GM23338 (cell line): Measurements from ENCODE around the gene MYO5A. TPM values are rescaled to one million over a fixed set of nuclear protein-coding genes. Genes with fewer than 3 reads are reported as not detected.

Source experiments
- ATAC-seq: fragments of 200-7000 bp; cut with Tn5 transposase; 3 replicates; pipeline ENCODE4 v1.9.1; 2020
- DNase-seq: peaks from one replicate; pipeline ENCODE4 v3.0.0-alpha.2; 2015; ENCODE audit warnings: low spot score
- H2AFZ ChIP-seq: fragments of 200-600 bp; sonication (generic); 2 replicates; pipeline ENCODE4 v1.8.0; 2016; ENCODE audit warnings: antibody characterized with exemption, mild to moderate bottlenecking, moderate library complexity
- H3F3A ChIP-seq: fragments of 200-600 bp; sonication (generic); replicated peaks from 2 replicates; pipeline ENCODE4 v1.8.0; 2017; ENCODE audit warnings: antibody characterized with exemption, mixed run types, low read depth
- H3K27ac ChIP-seq: fragments of 200-600 bp; sonication (generic); 2 replicates; pipeline ENCODE4 v1.6.1; 2016; ENCODE audit warnings: low read depth
- H3K27me3 ChIP-seq: fragments of 200-600 bp; sonication (generic); 2 replicates; pipeline ENCODE4 v1.8.0; 2016; ENCODE audit warnings: mild to moderate bottlenecking, mixed run types, moderate library complexity; ENCODE audit not compliant: insufficient read depth
- H3K36me3 ChIP-seq: fragments of 200-600 bp; sonication (generic); 2 replicates; pipeline ENCODE4 v1.8.0; 2016; ENCODE audit warnings: mild to moderate bottlenecking; ENCODE audit not compliant: insufficient read depth
- H3K4me1 ChIP-seq: fragments of 200-600 bp; sonication (generic); 2 replicates; pipeline ENCODE4 v1.8.0; 2016; ENCODE audit warnings: mild to moderate bottlenecking, moderate library complexity; ENCODE audit not compliant: insufficient read depth
- H3K4me2 ChIP-seq: fragments of 200-600 bp; sonication (generic); 2 replicates; pipeline ENCODE4 v1.7.1; 2017; ENCODE audit warnings: mixed run types
- H3K4me3 ChIP-seq: fragments of 200-600 bp; sonication (generic); 2 replicates; pipeline ENCODE4 v1.6.1; 2016; ENCODE audit warnings: mixed run types
- H3K79me2 ChIP-seq: fragments of 200-600 bp; sonication (generic); replicated peaks from 2 replicates; pipeline ENCODE4 v1.8.0; 2017; ENCODE audit warnings: mild to moderate bottlenecking; ENCODE audit not compliant: insufficient read depth
- H3K9me2 ChIP-seq: fragments of 200-600 bp; sonication (generic); 2 replicates; pipeline ENCODE4 v1.8.0; 2017; ENCODE audit not compliant: insufficient read depth
- H4K20me1 ChIP-seq: fragments of 200-600 bp; sonication (generic); replicated peaks from 2 replicates; pipeline ENCODE4 v1.8.0; 2017; ENCODE audit warnings: mild to moderate bottlenecking; ENCODE audit not compliant: insufficient read depth
- H3K27ac Mint-ChIP-seq: 2 replicates; pipeline ENCODE4 v1.8.0; 2020; ENCODE audit warnings: inconsistent platforms, mild to moderate bottlenecking, moderate library complexity, mixed read lengths
- H3K27me3 Mint-ChIP-seq: 3 replicates; pipeline ENCODE4 v1.8.0; 2022; ENCODE audit warnings: low read depth, mild to moderate bottlenecking, moderate library complexity, mixed read lengths, inconsistent platforms; ENCODE audit not compliant: insufficient read depth, poor library complexity
- H3K36me3 Mint-ChIP-seq: 3 replicates; pipeline ENCODE4 v1.8.0; 2021; ENCODE audit warnings: low read depth, mild to moderate bottlenecking, inconsistent platforms, moderate library complexity, mixed read lengths
- H3K4me1 Mint-ChIP-seq: 3 replicates; pipeline ENCODE4 v1.8.0; 2020; ENCODE audit warnings: mild to moderate bottlenecking, inconsistent platforms, mixed read lengths
- H3K4me3 Mint-ChIP-seq: 3 replicates; pipeline ENCODE4 v1.8.0; 2021; ENCODE audit warnings: moderate library complexity, mild to moderate bottlenecking, inconsistent platforms, mixed read lengths
- H3K9me3 Mint-ChIP-seq: 3 replicates; pipeline ENCODE4 v1.8.0; 2020; ENCODE audit warnings: moderate library complexity, mild to moderate bottlenecking, inconsistent platforms, mixed read lengths
- EZH2 ChIP-seq: fragments of 200-600 bp; sonication (generic); IDR thresholded peaks from one replicate; pipeline ENCODE4 v1.8.0; 2017; ENCODE audit warnings: antibody characterized with exemption, mild to moderate bottlenecking, low read depth; ENCODE audit not compliant: unreplicated experiment
- EZH2phosphoT487 ChIP-seq: fragments of 200-600 bp; sonication (generic); IDR thresholded peaks from one replicate; pipeline ENCODE4 v1.8.1; 2018; ENCODE audit warnings: antibody characterized with exemption; ENCODE audit not compliant: unreplicated experiment
- JUNB ChIP-seq: IDR thresholded peaks from one replicate; pipeline ENCODE4 v1.6.1; 2016; ENCODE audit warnings: antibody characterized with exemption; ENCODE audit not compliant: unreplicated experiment
- NANOG ChIP-seq: IDR thresholded peaks from 2 replicates; pipeline ENCODE4 v1.6.1; 2016; ENCODE audit warnings: antibody characterized with exemption, borderline replicate concordance
- POLR2AphosphoS5 ChIP-seq: IDR thresholded peaks from 2 replicates; pipeline ENCODE4 v1.6.1; 2016; ENCODE audit warnings: antibody characterized with exemption, low read depth
- ZNF114 ChIP-seq: fragments of 250-450 bp; sonication (Bioruptor Pico); IDR thresholded peaks from 2 replicates; pipeline ENCODE4 v1.5.0; 2020; ENCODE audit warnings: mild to moderate bottlenecking, moderate library complexity
- ZNF331 ChIP-seq: fragments of 250-450 bp; sonication (Bioruptor Pico); IDR thresholded peaks from 2 replicates; pipeline ENCODE4 v1.5.0; 2020; ENCODE audit warnings: low read depth, mild to moderate bottlenecking, moderate library complexity
- ZNF462 ChIP-seq: fragments of 250-450 bp; sonication (Bioruptor Pico); IDR thresholded peaks from 2 replicates; pipeline ENCODE4 v1.5.0; 2020; ENCODE audit warnings: mild to moderate bottlenecking, moderate library complexity
- polyA plus RNA-seq: library from polyadenylated mRNA; unstranded; fragments of >200 nt; fragmentation: Nextera tagmentation; extraction: Ambion mirVana; gene quantifications from 2 replicates; pipeline ENCODE4 v1.2.1, GENCODE V29; 2016
- total RNA-seq: library from RNA; depleted of rRNA; stranded (reverse); fragments of >200 nt; shearing (Covaris generic); gene quantifications from 2 replicates; pipeline ENCODE4 v1.2.3, GENCODE V29; 2014
- TF ChIP-seq, protein P1 (sequence below): IDR thresholded peaks from 2 replicates; pipeline ENCODE4 v1.6.1; 2016; ENCODE audit warnings: antibody characterized with exemption

MYO5A gene
- total and polyA plus RNA-seq, 2 experiments from 2014 or later: 5.7 to 31.8 TPM

DNA sequence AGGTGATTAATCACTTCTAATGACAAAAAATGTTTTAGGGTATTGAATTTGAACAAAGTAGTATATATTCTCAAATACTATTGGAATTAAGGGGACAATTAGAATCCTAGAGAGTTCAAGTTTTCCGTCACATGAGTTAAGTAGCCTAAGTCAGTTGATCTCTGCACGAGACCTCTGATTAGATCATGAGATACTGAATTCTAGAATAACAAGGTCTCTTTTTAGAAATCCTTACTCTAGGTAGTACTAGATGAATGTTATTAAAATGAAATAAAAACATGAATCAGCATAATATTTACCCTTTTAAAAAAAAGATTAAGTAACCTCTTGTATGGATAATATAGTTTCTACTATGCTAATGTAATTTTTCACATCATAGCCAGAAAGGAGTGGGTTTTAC lies 43.4 kb downstream of the MYO5A start (continued):
- TF ChIP-seq ZNF462 (no peak), POLR2AphosphoS5 (no peak), ZNF114 (CRISPR knock-in tag) (no peak)

- Histone ChIP-seq H2AFZ (no peak overlapping the region), H3K27me3 (no peaks in the 10 kb centered on the region), H3K79me2 (peaks cover 19% of the 10 kb centered on the region; the same call in 1 of the 2 replicates), H3K9me2 (no peaks in the 10 kb centered on the region), H3K27ac (0 out of 2 replicates have a peak overlapping the region, but pooled peaks have one; percentile 46), H3K4me3 (no peak overlapping the region), H3F3A (no peaks in the 10 kb centered on the region), H3K4me2 (no peak overlapping the region), H3K36me3 (no peaks in the 10 kb centered on the region), H4K20me1 (no peaks in the 10 kb centered on the region), H3K4me1 (peaks cover 24% of the 10 kb centered on the region)
- H3K27me3 Mint-ChIP-seq: no peaks in the 10 kb centered on the region
- no peak overlapping the region for H3K4me3 Mint-ChIP-seq
- ATAC-seq (no peak), DNase-seq (no peak)
- no peaks in the 10 kb centered on the region; the same call in 1 of the 3 replicates for H3K9me3 Mint-ChIP-seq
- H3K4me1 Mint-ChIP-seq: peaks cover 33% of the 10 kb centered on the region
- H3K27ac Mint-ChIP-seq: no peak overlapping the region
- peaks cover 4% of the 10 kb centered on the region for H3K36me3 Mint-ChIP-seq
- TF ChIP-seq, protein P1, sequence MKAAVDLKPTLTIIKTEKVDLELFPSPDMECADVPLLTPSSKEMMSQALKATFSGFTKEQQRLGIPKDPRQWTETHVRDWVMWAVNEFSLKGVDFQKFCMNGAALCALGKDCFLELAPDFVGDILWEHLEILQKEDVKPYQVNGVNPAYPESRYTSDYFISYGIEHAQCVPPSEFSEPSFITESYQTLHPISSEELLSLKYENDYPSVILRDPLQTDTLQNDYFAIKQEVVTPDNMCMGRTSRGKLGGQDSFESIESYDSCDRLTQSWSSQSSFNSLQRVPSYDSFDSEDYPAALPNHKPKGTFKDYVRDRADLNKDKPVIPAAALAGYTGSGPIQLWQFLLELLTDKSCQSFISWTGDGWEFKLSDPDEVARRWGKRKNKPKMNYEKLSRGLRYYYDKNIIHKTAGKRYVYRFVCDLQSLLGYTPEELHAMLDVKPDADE: no peak
- no peak for TF ChIP-seq ZNF114 (CRISPR knock-in tag)
- TF ChIP-seq NANOG: no peak
- no peak for TF ChIP-seq EZH2phosphoT487
- no peak for TF ChIP-seq ZNF462
- no peak for TF ChIP-seq ZNF331 (CRISPR knock-in tag)
- TF ChIP-seq JUNB: no peak
- TF ChIP-seq POLR2AphosphoS5: no peak
- TF ChIP-seq EZH2: no peak
Measured at GRCh38 chr15:52483707-52484106, 45.0 kb downstream of the MYO5A start.
